HFFc6 (cell line): ENCODE measurements around the gene CSE1L. TPM values are rescaled to one million over a fixed set of nuclear protein-coding genes. Genes with fewer than 3 reads are reported as not detected.
"Not testable (repeated sequence)": the region's sequence is repeated elsewhere in the genome, so short reads cannot be mapped to it uniquely, and the experiment has no call there.

Experiments
- DNase-seq: peaks from one replicate; pipeline ENCODE4 v3.0.0-alpha.2; 2018
- H3K27ac Mint-ChIP-seq: 2 replicates; pipeline ENCODE4 v1.8.0; 2020; ENCODE audit warnings: mild to moderate bottlenecking, mixed read lengths
- H3K27me3 Mint-ChIP-seq: 2 replicates; pipeline ENCODE4 v1.8.0; 2021; ENCODE audit warnings: mild to moderate bottlenecking, moderate library complexity, mixed read lengths; ENCODE audit not compliant: insufficient read depth
- H3K36me3 Mint-ChIP-seq: 2 replicates; pipeline ENCODE4 v1.8.0; 2021; ENCODE audit warnings: low read depth, mixed read lengths
- H3K4me1 Mint-ChIP-seq: 2 replicates; pipeline ENCODE4 v1.8.0; 2020; ENCODE audit warnings: low read depth, mixed read lengths
- H3K4me3 Mint-ChIP-seq: 2 replicates; pipeline ENCODE4 v1.8.0; 2020; ENCODE audit warnings: mild to moderate bottlenecking, moderate library complexity, mixed read lengths
- H3K9me3 Mint-ChIP-seq: 2 replicates; pipeline ENCODE4 v1.8.0; 2020; ENCODE audit warnings: mild to moderate bottlenecking, mixed read lengths
- total RNA-seq, 6 experiments: library from RNA; stranded (reverse); fragmentation: NEBNext Ultra II Directional; extraction: Animal tissue kit (Norgen Biotek cat#: 25700); gene quantifications; 2 replicates in 1 of 6; 3 replicates in 5 of 6; pipeline ENCODE4 v1.2.3, GENCODE V29; 2021
- TF ChIP-seq, protein P1 (sequence below): fragments of 200-600 bp; sonication (generic); IDR thresholded peaks from 2 replicates; pipeline ENCODE4 v1.5.0; 2021; ENCODE audit warnings: antibody characterized with exemption, mild to moderate bottlenecking

CSE1L gene
- total RNA-seq, 6 experiments from 2014 or later: 77.7 to 118 (median 106) TPM

DNA sequence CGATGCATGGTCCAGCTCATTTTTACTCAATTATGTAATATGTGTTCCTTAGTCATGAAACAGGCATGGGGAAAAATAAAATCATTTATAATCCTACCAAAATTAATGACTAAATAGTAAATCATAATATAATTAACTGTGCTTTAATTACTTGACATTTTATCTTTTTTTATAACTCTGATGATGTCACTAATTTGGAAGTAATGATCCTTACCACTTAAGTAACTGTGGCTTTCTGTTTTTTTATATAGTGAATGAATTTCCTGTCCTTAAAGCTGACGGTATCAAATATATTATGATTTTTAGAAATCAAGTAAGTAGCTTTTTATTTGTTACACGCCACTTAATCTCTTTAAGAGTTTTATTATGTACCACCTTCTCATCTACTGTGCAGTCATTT is 32.2 kb downstream of the CSE1L start:
- Mint-ChIP-seq H3K36me3 (peaks cover 17% of the 10 kb centered on the region), H3K27me3 (no peaks in the 10 kb centered on the region), H3K27ac (no peak overlapping the region), H3K9me3 (no peaks in the 10 kb centered on the region), H3K4me3 (no peak overlapping the region), H3K4me1 (no peaks in the 10 kb centered on the region)
- no peak for DNase-seq
- TF ChIP-seq, protein P1, sequence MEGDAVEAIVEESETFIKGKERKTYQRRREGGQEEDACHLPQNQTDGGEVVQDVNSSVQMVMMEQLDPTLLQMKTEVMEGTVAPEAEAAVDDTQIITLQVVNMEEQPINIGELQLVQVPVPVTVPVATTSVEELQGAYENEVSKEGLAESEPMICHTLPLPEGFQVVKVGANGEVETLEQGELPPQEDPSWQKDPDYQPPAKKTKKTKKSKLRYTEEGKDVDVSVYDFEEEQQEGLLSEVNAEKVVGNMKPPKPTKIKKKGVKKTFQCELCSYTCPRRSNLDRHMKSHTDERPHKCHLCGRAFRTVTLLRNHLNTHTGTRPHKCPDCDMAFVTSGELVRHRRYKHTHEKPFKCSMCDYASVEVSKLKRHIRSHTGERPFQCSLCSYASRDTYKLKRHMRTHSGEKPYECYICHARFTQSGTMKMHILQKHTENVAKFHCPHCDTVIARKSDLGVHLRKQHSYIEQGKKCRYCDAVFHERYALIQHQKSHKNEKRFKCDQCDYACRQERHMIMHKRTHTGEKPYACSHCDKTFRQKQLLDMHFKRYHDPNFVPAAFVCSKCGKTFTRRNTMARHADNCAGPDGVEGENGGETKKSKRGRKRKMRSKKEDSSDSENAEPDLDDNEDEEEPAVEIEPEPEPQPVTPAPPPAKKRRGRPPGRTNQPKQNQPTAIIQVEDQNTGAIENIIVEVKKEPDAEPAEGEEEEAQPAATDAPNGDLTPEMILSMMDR: no peak

DNA sequence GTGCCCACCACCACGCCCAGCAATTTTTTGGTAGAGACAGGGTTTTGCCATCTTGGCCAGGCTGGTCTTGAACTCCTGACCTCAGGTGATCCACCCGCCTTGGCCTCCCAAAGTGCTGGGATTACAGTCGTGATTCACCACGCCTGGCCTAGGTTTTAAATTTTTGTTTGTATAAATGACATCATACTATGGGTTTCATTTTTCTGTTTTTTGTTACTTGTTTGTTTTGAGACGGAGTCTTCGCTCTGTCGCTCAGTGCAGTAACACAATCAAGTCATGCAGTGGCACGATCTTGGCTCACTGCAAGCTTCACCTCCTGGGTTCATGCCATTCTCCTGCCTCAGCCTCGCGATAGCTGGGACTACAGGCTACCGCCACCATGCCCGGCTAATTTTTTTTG is 36.2 kb downstream of the CSE1L start:
- not testable (repeated sequence) for H3K27me3 Mint-ChIP-seq, H3K4me1 Mint-ChIP-seq, H3K4me3 Mint-ChIP-seq, DNase-seq, H3K9me3 Mint-ChIP-seq, H3K27ac Mint-ChIP-seq
- H3K36me3 Mint-ChIP-seq: peaks cover 19% of the 10 kb centered on the region

DNA sequence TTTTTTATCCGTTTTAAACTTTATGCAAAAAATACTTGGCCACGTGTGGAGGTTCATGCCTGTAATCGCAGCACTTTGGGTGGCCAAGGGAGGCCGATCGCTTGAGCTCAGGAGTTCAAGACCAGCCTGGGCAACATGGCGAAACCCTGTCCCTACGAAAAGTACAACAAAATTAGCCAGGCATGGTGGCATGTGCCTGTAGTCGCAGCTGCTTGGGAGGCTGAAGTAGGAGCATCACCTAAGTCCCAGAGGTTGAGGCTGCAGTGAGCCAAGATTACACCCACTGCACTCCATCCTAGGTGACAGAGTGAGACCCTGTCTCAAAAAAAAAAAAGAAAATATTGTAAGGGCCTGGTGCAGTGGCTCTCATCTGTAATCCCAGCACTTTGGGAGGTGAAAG is 45.0 kb downstream of the CSE1L start:
- no peak for DNase-seq
- Mint-ChIP-seq H3K9me3 (no peaks in the 10 kb centered on the region), H3K4me1 (no peaks in the 10 kb centered on the region), H3K27ac (no peak overlapping the region), H3K27me3 (no peaks in the 10 kb centered on the region), H3K36me3 (peaks cover 9% of the 10 kb centered on the region), H3K4me3 (no peak overlapping the region)
- TF ChIP-seq, protein P1: no peak

DNA sequence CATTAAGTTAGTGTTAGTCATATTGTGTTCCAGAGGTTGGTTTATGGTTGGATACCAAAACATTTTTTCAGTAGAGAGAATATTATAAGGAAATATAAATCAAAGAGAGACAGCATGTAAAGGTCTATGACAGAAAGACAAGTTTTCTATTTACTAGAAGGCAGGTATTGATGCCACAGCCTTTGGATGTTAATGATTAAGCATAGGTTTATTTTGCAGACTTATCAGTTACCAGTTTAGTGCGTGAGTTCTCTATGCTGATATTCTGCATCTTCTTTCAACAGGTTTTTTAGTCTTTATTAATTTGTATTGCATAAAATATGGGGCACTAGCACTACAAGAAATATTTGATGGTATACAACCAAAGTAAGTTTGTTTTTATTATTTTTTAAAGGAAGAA is 45.6 kb downstream of the CSE1L start:
- Mint-ChIP-seq H3K4me1 (no peaks in the 10 kb centered on the region), H3K27me3 (no peaks in the 10 kb centered on the region), H3K9me3 (no peaks in the 10 kb centered on the region), H3K36me3 (peaks cover 14% of the 10 kb centered on the region), H3K4me3 (no peak overlapping the region), H3K27ac (no peak overlapping the region)
- DNase-seq: no peak
- TF ChIP-seq, protein P1: no peak

DNA sequence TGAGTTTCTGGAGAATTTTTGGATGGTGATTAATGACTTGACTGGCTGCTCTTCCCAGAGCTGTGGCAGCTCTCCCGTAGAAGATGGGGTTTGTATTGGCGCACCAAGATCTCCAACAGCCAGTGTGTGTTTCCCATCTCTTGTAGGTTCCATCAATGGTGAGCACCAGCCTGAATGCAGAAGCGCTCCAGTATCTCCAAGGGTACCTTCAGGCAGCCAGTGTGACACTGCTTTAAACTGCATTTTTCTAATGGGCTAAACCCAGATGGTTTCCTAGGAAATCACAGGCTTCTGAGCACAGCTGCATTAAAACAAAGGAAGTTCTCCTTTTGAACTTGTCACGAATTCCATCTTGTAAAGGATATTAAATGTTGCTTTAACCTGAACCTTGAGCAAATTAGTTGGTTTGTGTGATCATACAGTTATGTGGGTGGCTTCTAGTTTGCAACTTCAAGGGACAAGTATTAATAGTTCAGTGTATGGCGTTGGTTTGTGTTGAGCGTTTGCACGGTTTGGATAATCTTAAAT is 50.2 kb downstream of the CSE1L start:
- H3K4me1 Mint-ChIP-seq: no peaks in the 10 kb centered on the region
- TF ChIP-seq, protein P1: no peak
- H3K27me3 Mint-ChIP-seq: no peaks in the 10 kb centered on the region; the same call in 1 of the 2 replicates
- H3K36me3 Mint-ChIP-seq: peaks cover 33% of the 10 kb centered on the region
- H3K4me3 Mint-ChIP-seq: no peak overlapping the region
- H3K9me3 Mint-ChIP-seq: no peaks in the 10 kb centered on the region
- H3K27ac Mint-ChIP-seq: no peak overlapping the region
- no peak for DNase-seq

DNA sequence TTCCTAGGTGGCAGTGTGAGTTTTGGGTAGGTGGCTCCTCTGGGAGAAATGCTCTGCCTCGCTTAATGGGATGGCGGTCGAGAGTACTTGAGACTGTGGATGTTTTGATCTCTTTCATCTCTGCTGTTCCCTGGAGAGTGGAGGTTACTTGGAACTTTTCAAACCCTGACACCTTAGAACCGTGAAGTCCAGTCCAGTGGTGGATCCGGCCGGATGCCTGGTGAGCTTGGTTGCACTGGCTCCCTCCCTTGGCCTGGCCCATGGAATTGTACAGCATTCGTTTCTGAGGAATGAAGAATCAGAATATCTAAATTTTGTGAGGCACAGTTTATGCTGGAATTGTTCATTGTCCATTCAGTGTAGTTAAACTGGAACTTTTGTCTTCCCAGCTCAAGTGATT is 51.0 kb downstream of the CSE1L start:
- no peak for DNase-seq
- no peak overlapping the region for H3K27ac Mint-ChIP-seq
- peaks cover 41% of the 10 kb centered on the region for H3K36me3 Mint-ChIP-seq
- H3K9me3 Mint-ChIP-seq: no peaks in the 10 kb centered on the region
- no peaks in the 10 kb centered on the region; the same call in 1 of the 2 replicates for H3K27me3 Mint-ChIP-seq
- H3K4me3 Mint-ChIP-seq: no peak overlapping the region
- TF ChIP-seq, protein P1: no peak
- no peaks in the 10 kb centered on the region for H3K4me1 Mint-ChIP-seq
